Neural cell (in vitro differentiated cells): ENCODE measurements around the gene BEND7. TPM values are rescaled to one million over a fixed set of nuclear protein-coding genes. Genes with fewer than 3 reads are reported as not detected.

Source experiments
- H2AFZ ChIP-seq: fragments of 200-600, 300-800 bp; sonication (generic), shearing (Covaris generic); 2 replicates; pipeline ENCODE4 v1.6.0; 2014; ENCODE audit warnings: low read depth, mild to moderate bottlenecking, antibody characterized with exemption, low read length, moderate library complexity
- H3F3A ChIP-seq: fragments of 200-600 bp; shearing (Covaris generic); 2 replicates; pipeline ENCODE4 v1.6.1; 2016; ENCODE audit warnings: mild to moderate bottlenecking, moderate library complexity, mixed read lengths, antibody characterized with exemption, low read length; ENCODE audit not compliant: insufficient read depth, poor library complexity, severe bottlenecking
- H3K27ac ChIP-seq: fragments of 200-600, 300-800 bp; sonication (generic), shearing (Covaris generic); 2 replicates; pipeline ENCODE4 v1.5.1; 2014; ENCODE audit warnings: mild to moderate bottlenecking, low read length, moderate library complexity
- H3K27me3 ChIP-seq: fragments of 300-800, 200-600 bp; sonication (generic), shearing (Covaris generic); 2 replicates; pipeline ENCODE4 v1.6.0; 2014; ENCODE audit warnings: mild to moderate bottlenecking, low read depth, low read length, moderate library complexity; ENCODE audit not compliant: insufficient read depth
- H3K36me3 ChIP-seq: fragments of 300-800, 200-600 bp; sonication (generic), shearing (Covaris generic); 2 replicates; pipeline ENCODE4 v1.5.1; 2014; ENCODE audit warnings: mild to moderate bottlenecking, antibody characterized with exemption, low read length, moderate library complexity; ENCODE audit not compliant: insufficient read depth
- H3K4me2 ChIP-seq: fragments of 300-800, 200-600 bp; sonication (generic), shearing (Covaris generic); 2 replicates; pipeline ENCODE4 v1.6.0; 2014; ENCODE audit warnings: mild to moderate bottlenecking, low read length
- H3K4me3 ChIP-seq: fragments of 300-800, 200-600 bp; sonication (generic), shearing (Covaris generic); 2 replicates; pipeline ENCODE4 v1.5.1; 2014; ENCODE audit warnings: mild to moderate bottlenecking, low read length, moderate library complexity
- H3K79me2 ChIP-seq: fragments of 200-600 bp; shearing (Covaris generic); replicated peaks from 2 replicates; pipeline ENCODE4 v1.6.0; 2014; ENCODE audit warnings: mild to moderate bottlenecking, low read length, moderate library complexity; ENCODE audit not compliant: insufficient read depth
- H3K9ac ChIP-seq: fragments of 300-800, 200-600 bp; sonication (generic), shearing (Covaris generic); 2 replicates; pipeline ENCODE4 v1.6.1; 2016; ENCODE audit warnings: mild to moderate bottlenecking, low read length, mixed read lengths
- H3K9me2 ChIP-seq: fragments of 200-600 bp; shearing (Covaris generic); 2 replicates; pipeline ENCODE4 v1.6.1; 2016; ENCODE audit warnings: mild to moderate bottlenecking, low read length, mixed read lengths; ENCODE audit not compliant: insufficient read depth
- H3K9me3 ChIP-seq: fragments of 200-600, 300-800 bp; sonication (generic), shearing (Covaris generic); 2 replicates; pipeline ENCODE4 v1.6.1; 2016; ENCODE audit warnings: mild to moderate bottlenecking, mixed run types, low read length, moderate library complexity, mixed read lengths
- H4K20me1 ChIP-seq: fragments of 200-600 bp; shearing (Covaris generic); 2 replicates; pipeline ENCODE4 v1.6.1; 2016; ENCODE audit warnings: mild to moderate bottlenecking, mixed run types; ENCODE audit not compliant: insufficient read depth
- EP300 ChIP-seq: fragments of 450-650 bp; conservative IDR thresholded peaks from 2 replicates; pipeline ENCODE4 v1.6.1; 2014; ENCODE audit warnings: antibody characterized with exemption, mild to moderate bottlenecking, moderate library complexity; ENCODE audit not compliant: poor library complexity, severe bottlenecking
- EZH2 ChIP-seq: fragments of 200-600, 300-800 bp; shearing (Covaris generic), sonication (generic); IDR thresholded peaks from 2 replicates; pipeline ENCODE4 v1.6.1; 2014; ENCODE audit warnings: antibody characterized with exemption, low read length, borderline replicate concordance, mild to moderate bottlenecking; ENCODE audit not compliant: insufficient read depth, poor library complexity, severe bottlenecking
- MXI1 ChIP-seq: fragments of 450-650 bp; conservative IDR thresholded peaks from 2 replicates; pipeline ENCODE4 v1.6.1; 2014; ENCODE audit warnings: antibody characterized with exemption, mild to moderate bottlenecking; ENCODE audit not compliant: poor library complexity, severe bottlenecking
- POLR2AphosphoS5 ChIP-seq: IDR thresholded peaks from 2 replicates; pipeline ENCODE4 v1.6.1; 2012
- RAD21 ChIP-seq: fragments of 450-650 bp; conservative IDR thresholded peaks from 2 replicates; pipeline ENCODE4 v1.6.1; 2014; ENCODE audit warnings: antibody characterized with exemption, mild to moderate bottlenecking, moderate library complexity
- SMC3 ChIP-seq: fragments of 450-650 bp; conservative IDR thresholded peaks from 2 replicates; pipeline ENCODE4 v1.6.1; 2014; ENCODE audit warnings: antibody characterized with exemption, mild to moderate bottlenecking, moderate library complexity; ENCODE audit not compliant: poor library complexity
- TAF1 ChIP-seq: IDR thresholded peaks from 2 replicates; pipeline ENCODE4 v1.6.1; 2012; ENCODE audit warnings: low read depth
- polyA plus RNA-seq: library from polyadenylated mRNA; depleted of rRNA; stranded (reverse); fragments of >200 nt; gene quantifications from 2 replicates; pipeline ENCODE4 v1.2.3, GENCODE V29; 2014
- TF ChIP-seq, protein P1 (sequence below): IDR thresholded peaks from 2 replicates; pipeline ENCODE4 v1.6.1; 2012; ENCODE audit warnings: borderline replicate concordance
- TF ChIP-seq, protein P2 (sequence below): fragments of 450-650 bp; IDR thresholded peaks from 2 replicates; pipeline ENCODE4 v1.5.1; 2014; ENCODE audit warnings: antibody characterized with exemption, mild to moderate bottlenecking, moderate library complexity; ENCODE audit not compliant: poor library complexity, severe bottlenecking

The BEND7 gene
- polyA plus RNA-seq, 1 donor from 2014 or later = 5.1 TPM

DNA sequence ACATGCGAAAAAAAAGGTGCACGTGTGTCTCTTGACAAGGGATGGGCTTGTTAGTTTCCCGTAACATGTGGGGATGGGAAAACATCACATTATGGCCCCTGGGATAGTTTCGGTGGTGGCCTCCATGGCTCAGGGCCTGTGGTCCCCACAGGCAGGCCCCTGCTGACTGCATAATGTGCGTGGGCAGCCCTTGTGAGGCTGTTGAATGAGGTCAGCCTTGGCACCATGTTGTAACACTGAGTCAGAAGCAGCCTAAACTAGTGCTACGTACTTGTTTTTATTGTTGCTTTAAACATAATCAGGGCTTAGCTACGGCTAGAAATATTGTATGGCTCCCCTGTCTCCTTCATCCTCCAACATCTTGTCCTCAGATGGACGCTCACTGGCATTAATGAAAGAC is 80.6 kb downstream of the BEND7 start:
- Histone ChIP-seq H3K36me3 (no peaks in the 10 kb centered on the region), H2AFZ (no peak overlapping the region), H3K79me2 (no peaks in the 10 kb centered on the region), H3K4me3 (no peak overlapping the region), H3K9me2 (no peaks in the 10 kb centered on the region), H4K20me1 (no peaks in the 10 kb centered on the region), H3K4me2 (no peak overlapping the region), H3K9ac (no peak overlapping the region), H3K27me3 (no peaks in the 10 kb centered on the region), H3K9me3 (no peaks in the 10 kb centered on the region), H3F3A (no peaks in the 10 kb centered on the region), H3K27ac (no peak overlapping the region)
- TF ChIP-seq POLR2AphosphoS5 (no peak), MXI1 (no peak), EZH2 (no peak), TAF1 (no peak), EP300 (no peak), SMC3 (no peak), RAD21 (no peak)
- TF ChIP-seq, protein P1, sequence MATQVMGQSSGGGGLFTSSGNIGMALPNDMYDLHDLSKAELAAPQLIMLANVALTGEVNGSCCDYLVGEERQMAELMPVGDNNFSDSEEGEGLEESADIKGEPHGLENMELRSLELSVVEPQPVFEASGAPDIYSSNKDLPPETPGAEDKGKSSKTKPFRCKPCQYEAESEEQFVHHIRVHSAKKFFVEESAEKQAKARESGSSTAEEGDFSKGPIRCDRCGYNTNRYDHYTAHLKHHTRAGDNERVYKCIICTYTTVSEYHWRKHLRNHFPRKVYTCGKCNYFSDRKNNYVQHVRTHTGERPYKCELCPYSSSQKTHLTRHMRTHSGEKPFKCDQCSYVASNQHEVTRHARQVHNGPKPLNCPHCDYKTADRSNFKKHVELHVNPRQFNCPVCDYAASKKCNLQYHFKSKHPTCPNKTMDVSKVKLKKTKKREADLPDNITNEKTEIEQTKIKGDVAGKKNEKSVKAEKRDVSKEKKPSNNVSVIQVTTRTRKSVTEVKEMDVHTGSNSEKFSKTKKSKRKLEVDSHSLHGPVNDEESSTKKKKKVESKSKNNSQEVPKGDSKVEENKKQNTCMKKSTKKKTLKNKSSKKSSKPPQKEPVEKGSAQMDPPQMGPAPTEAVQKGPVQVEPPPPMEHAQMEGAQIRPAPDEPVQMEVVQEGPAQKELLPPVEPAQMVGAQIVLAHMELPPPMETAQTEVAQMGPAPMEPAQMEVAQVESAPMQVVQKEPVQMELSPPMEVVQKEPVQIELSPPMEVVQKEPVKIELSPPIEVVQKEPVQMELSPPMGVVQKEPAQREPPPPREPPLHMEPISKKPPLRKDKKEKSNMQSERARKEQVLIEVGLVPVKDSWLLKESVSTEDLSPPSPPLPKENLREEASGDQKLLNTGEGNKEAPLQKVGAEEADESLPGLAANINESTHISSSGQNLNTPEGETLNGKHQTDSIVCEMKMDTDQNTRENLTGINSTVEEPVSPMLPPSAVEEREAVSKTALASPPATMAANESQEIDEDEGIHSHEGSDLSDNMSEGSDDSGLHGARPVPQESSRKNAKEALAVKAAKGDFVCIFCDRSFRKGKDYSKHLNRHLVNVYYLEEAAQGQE = no peak
- TF ChIP-seq, protein P2, sequence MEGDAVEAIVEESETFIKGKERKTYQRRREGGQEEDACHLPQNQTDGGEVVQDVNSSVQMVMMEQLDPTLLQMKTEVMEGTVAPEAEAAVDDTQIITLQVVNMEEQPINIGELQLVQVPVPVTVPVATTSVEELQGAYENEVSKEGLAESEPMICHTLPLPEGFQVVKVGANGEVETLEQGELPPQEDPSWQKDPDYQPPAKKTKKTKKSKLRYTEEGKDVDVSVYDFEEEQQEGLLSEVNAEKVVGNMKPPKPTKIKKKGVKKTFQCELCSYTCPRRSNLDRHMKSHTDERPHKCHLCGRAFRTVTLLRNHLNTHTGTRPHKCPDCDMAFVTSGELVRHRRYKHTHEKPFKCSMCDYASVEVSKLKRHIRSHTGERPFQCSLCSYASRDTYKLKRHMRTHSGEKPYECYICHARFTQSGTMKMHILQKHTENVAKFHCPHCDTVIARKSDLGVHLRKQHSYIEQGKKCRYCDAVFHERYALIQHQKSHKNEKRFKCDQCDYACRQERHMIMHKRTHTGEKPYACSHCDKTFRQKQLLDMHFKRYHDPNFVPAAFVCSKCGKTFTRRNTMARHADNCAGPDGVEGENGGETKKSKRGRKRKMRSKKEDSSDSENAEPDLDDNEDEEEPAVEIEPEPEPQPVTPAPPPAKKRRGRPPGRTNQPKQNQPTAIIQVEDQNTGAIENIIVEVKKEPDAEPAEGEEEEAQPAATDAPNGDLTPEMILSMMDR = no peak

DNA sequence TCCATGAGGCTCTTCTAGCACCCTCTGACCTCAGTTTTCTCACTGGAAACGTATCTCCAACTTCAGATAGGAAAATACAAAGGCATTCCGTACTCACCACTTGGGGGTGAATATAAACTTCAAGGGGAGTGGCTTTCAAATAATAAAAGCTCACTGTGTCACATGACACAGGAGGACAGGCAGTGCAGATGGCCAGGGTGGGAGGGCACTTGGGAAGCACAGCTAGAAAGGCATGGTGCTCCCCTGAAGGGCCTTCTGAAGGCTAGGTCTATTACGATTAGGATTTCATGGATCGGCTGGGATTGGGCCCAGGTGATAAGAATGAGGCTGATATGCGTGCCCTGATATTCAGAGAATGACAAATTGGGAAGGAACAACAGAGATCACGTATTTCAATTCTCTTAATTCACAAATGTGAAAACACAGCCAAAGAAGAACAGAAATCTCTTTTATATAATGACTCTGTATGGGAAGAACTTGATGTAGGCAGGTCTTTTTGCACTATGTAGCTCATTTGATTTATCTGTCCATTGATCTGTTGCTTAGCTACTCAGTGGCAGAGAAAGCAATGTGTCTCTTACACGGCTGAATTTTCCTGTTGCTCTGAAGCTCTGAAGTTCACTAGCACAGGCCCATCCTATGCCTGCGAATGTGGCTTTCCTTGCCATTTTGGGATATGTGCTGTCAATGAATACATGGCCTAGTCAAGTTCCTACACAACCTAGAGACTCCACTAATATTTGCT is 83.0 kb downstream of the BEND7 start:
- Histone ChIP-seq H3K27me3 (peaks cover 2% of the 10 kb centered on the region), H3K27ac (no peak overlapping the region), H3K36me3 (no peaks in the 10 kb centered on the region), H3K4me3 (no peak overlapping the region), H3F3A (no peaks in the 10 kb centered on the region), H3K9me2 (no peaks in the 10 kb centered on the region), H3K4me2 (no peak overlapping the region), H4K20me1 (no peaks in the 10 kb centered on the region), H2AFZ (no peak overlapping the region), H3K79me2 (no peaks in the 10 kb centered on the region), H3K9me3 (no peaks in the 10 kb centered on the region), H3K9ac (no peak overlapping the region)
- TF ChIP-seq EZH2 (no peak), POLR2AphosphoS5 (no peak), TAF1 (no peak), EP300 (no peak), SMC3 (no peak), MXI1 (no peak), RAD21 (no peak)
- TF ChIP-seq, protein P2 = no peak
- TF ChIP-seq, protein P1 = no peak
